ENCODE measurements around the gene CRIP3.

Gene CRIP3

DNA sequence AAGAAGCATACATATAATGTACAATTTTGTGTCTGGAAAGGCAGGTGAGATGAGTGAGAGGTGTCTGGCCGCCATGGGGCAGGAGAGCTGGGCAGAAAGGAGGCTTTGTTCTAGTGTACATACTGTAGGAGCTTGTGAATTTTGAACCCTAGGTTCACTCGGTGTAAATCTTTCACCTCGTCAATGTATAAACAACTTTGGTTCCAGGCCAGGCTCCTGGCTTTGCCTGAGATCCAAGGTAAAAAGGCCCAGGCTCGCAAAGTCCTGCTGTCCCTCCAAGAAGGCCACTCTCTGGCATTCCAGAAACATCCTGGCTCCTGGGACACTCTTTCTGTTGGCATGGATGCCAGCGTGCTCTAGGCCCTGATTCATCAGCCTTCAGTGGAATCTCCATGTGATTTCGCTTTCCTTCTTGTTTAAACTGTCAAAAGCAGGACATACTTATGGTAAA is 17.7 kb downstream of the CRIP3 start:
- no peak overlapping the region for H3K4me3 ChIP-seq (ENCODE audit: insufficient read depth, low read depth, low read length)
- H3K9me3 ChIP-seq (ENCODE audit: control insufficient read depth, low read length) = no peaks in the 10 kb centered on the region
- no peak overlapping the region for H3K27ac ChIP-seq (ENCODE audit: insufficient read depth, low read depth, low read length, poor library complexity, severe bottlenecking)
- H3K4me1 ChIP-seq (ENCODE audit: control insufficient read depth, insufficient read depth, low read length) = no peaks in the 10 kb centered on the region
- H3K27me3 ChIP-seq (ENCODE audit: control insufficient read depth, insufficient read depth, low read length, poor library complexity, severe bottlenecking) = no peaks in the 10 kb centered on the region
- WGBS, 2 experiments = 91 to 94% methylated on average over 6 of the region's 6 CpGs
- H3K36me3 ChIP-seq (ENCODE audit: control insufficient read depth, insufficient read depth, low read length) = no peaks in the 10 kb centered on the region

GRCh38 chr6:43290339-43290904 is 18.2 kb downstream of the CRIP3 start:
- 93 to 97% methylated on average over 3 of the region's 3 CpGs for WGBS, 2 experiments
- H3K27me3 ChIP-seq (ENCODE audit: control insufficient read depth, insufficient read depth, low read length, poor library complexity, severe bottlenecking) = no peaks in the 10 kb centered on the region
- H3K36me3 ChIP-seq (ENCODE audit: control insufficient read depth, insufficient read depth, low read length) = no peaks in the 10 kb centered on the region
- no peak overlapping the region for H3K4me3 ChIP-seq (ENCODE audit: insufficient read depth, low read depth, low read length)
- H3K9me3 ChIP-seq (ENCODE audit: control insufficient read depth, low read length) = no peaks in the 10 kb centered on the region
- no peaks in the 10 kb centered on the region for H3K4me1 ChIP-seq (ENCODE audit: control insufficient read depth, insufficient read depth, low read length)
- no peak overlapping the region for H3K27ac ChIP-seq (ENCODE audit: insufficient read depth, low read depth, low read length, poor library complexity, severe bottlenecking)

DNA sequence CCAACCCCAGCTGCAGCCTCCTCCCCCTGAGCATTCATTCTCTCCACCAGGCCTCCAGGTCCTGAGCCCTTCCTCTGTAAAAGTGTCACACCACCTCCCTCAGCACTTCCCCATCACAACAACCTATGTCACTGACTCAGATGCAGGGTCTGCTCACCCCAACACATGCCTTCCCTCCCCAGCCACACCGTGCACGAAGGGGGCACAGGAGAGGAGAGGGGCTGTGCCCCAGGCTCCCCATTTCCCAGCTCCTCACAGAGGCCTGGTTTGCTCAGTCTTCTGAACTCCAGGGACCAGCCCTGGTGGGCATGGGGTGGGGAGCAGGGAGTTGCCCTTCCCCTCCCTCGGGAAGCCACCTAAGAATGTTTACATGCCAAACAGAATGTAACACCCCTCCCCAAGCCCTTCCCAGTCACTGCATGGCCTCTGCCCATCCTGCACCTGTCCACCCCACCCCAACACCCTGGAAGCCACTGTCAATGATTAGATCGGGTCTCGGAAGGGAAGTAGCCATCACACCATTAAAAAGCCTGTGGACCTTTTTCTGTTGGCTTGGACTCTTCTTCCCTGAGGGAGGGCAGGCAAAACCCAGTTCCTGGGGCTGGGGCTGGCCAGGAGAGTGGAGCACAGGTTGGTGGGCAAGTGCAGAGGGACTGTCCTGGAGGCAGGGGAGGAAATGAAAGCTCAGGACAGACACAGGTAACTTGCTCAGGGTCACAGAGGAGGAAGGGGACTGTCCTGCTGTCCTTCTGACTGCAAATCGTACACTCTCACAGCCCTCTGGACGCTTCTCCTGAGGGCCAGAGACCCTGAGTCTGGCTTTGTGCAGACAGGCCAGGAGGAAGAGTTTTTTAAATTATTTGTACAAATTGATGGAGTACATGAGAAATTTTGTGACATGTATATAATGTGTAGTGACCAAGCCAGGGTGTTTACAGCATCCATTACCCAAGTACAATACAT is 20.6 kb downstream of the CRIP3 start:
- H3K4me1 ChIP-seq (ENCODE audit: control insufficient read depth, insufficient read depth, low read length) = no peaks in the 10 kb centered on the region
- 80 to 81% methylated on average over 7 of the region's 7 CpGs for WGBS, 2 experiments
- no peak overlapping the region for H3K4me3 ChIP-seq (ENCODE audit: insufficient read depth, low read depth, low read length)
- H3K27ac ChIP-seq (ENCODE audit: insufficient read depth, low read depth, low read length, poor library complexity, severe bottlenecking) = no peak overlapping the region
- H3K27me3 ChIP-seq (ENCODE audit: control insufficient read depth, insufficient read depth, low read length, poor library complexity, severe bottlenecking) = no peaks in the 10 kb centered on the region
- no peaks in the 10 kb centered on the region for H3K36me3 ChIP-seq (ENCODE audit: control insufficient read depth, insufficient read depth, low read length)
- no peaks in the 10 kb centered on the region for H3K9me3 ChIP-seq (ENCODE audit: control insufficient read depth, low read length)

DNA sequence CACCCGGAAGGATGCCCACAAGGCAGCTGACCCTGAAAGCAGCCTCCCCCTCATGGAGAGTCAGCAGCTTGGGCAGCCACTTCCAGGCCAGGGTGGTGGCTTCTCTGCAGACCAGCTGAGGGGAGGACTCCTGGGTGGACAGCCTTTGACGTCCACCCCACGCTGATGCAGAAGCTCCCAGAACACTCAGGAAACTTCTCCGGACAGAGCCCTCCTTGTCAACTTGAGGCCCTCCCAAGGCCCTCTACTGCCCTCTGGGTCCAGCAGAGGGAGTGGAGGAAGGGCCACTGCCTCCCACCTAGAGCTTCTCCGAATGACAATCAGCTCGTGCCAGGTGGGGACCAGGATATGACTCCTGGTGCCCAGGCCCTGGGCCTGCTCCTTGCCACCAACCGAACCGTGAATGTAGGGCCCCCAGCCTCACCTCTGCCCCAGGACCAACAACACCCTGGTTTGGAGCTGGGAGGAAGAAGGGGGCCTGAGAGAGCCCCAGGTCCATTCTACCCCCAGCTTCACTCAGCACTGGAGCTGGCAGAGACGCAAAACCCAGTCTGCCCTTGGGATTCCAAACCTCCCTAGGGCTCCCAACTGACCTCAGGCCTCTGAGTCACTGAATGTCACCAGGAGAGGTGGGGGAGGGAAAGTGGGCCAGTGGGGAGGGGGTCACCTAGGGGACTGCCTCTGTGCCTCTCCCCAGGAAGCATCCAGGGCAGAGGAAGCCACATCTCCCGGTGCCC is 21.5 kb downstream of the CRIP3 start:
- 70 to 73% methylated on average over 10 of the region's 10 CpGs for WGBS, 2 experiments
- Histone ChIP-seq H3K4me1 (ENCODE audit: control insufficient read depth, insufficient read depth, low read length) (no peaks in the 10 kb centered on the region), H3K4me3 (ENCODE audit: insufficient read depth, low read depth, low read length) (no peak overlapping the region)

DNA sequence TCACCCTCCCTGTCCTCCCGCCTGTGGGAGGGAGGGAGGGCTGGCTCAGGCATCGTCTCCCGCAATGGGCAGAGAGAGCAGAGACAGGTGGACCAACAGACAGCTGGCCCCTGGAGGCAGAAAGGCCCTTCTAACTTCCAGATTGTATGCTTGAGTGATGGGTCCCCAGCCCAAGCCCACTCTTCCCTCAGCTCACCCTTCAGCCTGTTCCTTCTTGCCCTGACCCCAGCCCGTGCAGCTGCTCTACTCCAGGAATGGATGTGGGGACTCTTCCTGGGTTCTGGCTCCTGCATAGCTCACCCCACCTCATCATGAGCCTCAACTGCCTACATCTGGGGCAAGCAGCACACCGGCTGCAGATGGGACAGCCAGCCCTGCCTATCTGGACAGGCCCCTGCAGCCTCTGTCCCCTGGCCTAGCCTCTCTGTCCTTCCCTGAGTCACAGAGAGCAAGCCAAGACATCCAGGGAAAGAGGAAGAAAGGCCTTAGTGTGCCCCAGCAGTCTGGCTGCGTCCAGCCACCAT is 22.1 kb downstream of the CRIP3 start:
- no peak overlapping the region for H3K4me3 ChIP-seq (ENCODE audit: insufficient read depth, low read depth, low read length)
- no peaks in the 10 kb centered on the region for H3K27me3 ChIP-seq (ENCODE audit: control insufficient read depth, insufficient read depth, low read length, poor library complexity, severe bottlenecking)
- H3K36me3 ChIP-seq (ENCODE audit: control insufficient read depth, insufficient read depth, low read length) = no peaks in the 10 kb centered on the region
- no peaks in the 10 kb centered on the region for H3K9me3 ChIP-seq (ENCODE audit: control insufficient read depth, low read length)
- no peaks in the 10 kb centered on the region for H3K4me1 ChIP-seq (ENCODE audit: control insufficient read depth, insufficient read depth, low read length)
- H3K27ac ChIP-seq (ENCODE audit: insufficient read depth, low read depth, low read length, poor library complexity, severe bottlenecking) = no peak overlapping the region
- WGBS, 2 experiments = 93 to 95% methylated on average over 6 of the region's 6 CpGs

More for the DNA sequence above, 21.5 kb downstream of the CRIP3 start:
- no peaks in the 10 kb centered on the region for H3K27me3 ChIP-seq (ENCODE audit: control insufficient read depth, insufficient read depth, low read length, poor library complexity, severe bottlenecking)
- no peaks in the 10 kb centered on the region for H3K9me3 ChIP-seq (ENCODE audit: control insufficient read depth, low read length)
- no peak overlapping the region for H3K27ac ChIP-seq (ENCODE audit: insufficient read depth, low read depth, low read length, poor library complexity, severe bottlenecking)
- H3K36me3 ChIP-seq (ENCODE audit: control insufficient read depth, insufficient read depth, low read length) = no peaks in the 10 kb centered on the region

DNA sequence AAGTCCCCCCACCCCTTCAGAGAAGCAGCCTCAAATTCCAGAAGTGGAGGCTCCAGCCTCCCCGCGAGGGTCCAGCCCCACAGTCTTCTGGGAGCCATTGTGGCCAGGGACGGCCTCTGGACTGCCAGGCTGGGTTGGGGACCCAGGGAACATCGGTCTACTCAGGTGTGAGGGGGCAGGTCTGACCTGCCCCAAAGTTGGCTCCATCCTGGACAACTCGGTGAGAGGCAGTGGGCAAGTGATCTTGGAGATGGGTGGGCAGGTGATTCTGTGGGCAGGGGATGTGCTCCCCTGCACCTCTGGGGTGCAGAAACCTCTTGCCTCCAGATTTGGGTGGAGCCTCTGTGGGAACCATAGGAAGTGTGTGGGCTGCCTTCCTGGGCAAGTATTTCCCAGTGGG is 22.8 kb downstream of the CRIP3 start:
- Histone ChIP-seq H3K4me1 (ENCODE audit: control insufficient read depth, insufficient read depth, low read length) (no peaks in the 10 kb centered on the region), H3K27ac (ENCODE audit: insufficient read depth, low read depth, low read length, poor library complexity, severe bottlenecking) (no peak overlapping the region), H3K4me3 (ENCODE audit: insufficient read depth, low read depth, low read length) (no peak overlapping the region), H3K27me3 (ENCODE audit: control insufficient read depth, insufficient read depth, low read length, poor library complexity, severe bottlenecking) (no peaks in the 10 kb centered on the region), H3K36me3 (ENCODE audit: control insufficient read depth, insufficient read depth, low read length) (no peaks in the 10 kb centered on the region), H3K9me3 (ENCODE audit: control insufficient read depth, low read length) (no peaks in the 10 kb centered on the region)
- 97% methylated on average over 5 of the region's 5 CpGs for whole genome bisulfite sequencing, 2 experiments

DNA sequence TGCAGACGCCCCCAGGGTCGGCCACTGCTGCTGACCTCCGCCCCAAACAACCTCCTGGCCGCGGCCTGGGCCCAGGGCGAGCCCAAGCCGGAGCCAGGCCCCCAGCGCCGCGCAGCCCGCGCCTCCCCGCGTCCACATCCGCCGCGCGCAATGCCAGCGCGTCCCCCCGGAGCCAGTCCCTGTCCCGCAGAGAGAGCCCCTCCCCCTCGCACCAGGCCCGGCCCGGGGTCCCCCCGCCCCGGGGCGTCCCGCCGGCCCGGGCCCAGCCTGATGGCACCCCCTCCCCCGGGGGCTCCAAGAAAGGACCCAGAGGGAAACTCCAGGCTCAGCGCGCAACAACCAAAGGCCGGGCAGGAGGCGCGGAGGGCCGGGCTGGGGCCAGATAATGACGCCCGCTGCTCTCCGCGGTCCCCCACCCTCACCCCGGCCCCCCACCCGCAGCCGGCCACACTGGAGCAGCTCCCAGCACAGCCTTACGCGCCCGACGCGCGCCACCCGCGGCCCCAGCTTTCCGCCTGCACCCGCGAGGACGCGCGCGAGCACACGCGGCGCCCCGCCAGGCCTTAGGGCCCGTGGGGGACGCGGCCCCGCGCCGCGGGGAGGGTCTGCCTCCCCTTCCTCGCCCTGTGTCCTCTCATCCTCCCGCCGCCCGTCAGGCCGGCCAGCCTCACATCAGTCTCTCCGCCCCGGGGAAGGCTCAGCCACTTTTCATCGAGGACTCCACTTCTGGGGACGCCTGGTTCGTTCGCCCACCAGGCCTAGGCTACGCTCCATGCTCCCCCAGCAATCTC is 23.4 kb downstream of the CRIP3 start:
- Histone ChIP-seq H3K27me3 (ENCODE audit: control insufficient read depth, insufficient read depth, low read length, poor library complexity, severe bottlenecking) (no peaks in the 10 kb centered on the region), H3K36me3 (ENCODE audit: control insufficient read depth, insufficient read depth, low read length) (no peaks in the 10 kb centered on the region), H3K27ac (ENCODE audit: insufficient read depth, low read depth, low read length, poor library complexity, severe bottlenecking) (no peak overlapping the region), H3K9me3 (ENCODE audit: control insufficient read depth, low read length) (no peaks in the 10 kb centered on the region), H3K4me3 (ENCODE audit: insufficient read depth, low read depth, low read length) (no peak overlapping the region), H3K4me1 (ENCODE audit: control insufficient read depth, insufficient read depth, low read length) (no peaks in the 10 kb centered on the region)
- 81 to 85% methylated on average over 83 of the region's 83 CpGs for WGBS, 2 experiments

- 92% methylated on average over 27 of the region's 27 CpGs for WGBS, 2 experiments
- Histone ChIP-seq H3K4me3 (ENCODE audit: insufficient read depth, low read depth, low read length) (no peak overlapping the region), H3K9me3 (ENCODE audit: control insufficient read depth, low read length) (no peaks in the 10 kb centered on the region), H3K27ac (ENCODE audit: insufficient read depth, low read depth, low read length, poor library complexity, severe bottlenecking) (no peak overlapping the region), H3K27me3 (ENCODE audit: control insufficient read depth, insufficient read depth, low read length, poor library complexity, severe bottlenecking) (no peaks in the 10 kb centered on the region), H3K4me1 (ENCODE audit: control insufficient read depth, insufficient read depth, low read length) (peaks cover 1% of the 10 kb centered on the region), H3K36me3 (ENCODE audit: control insufficient read depth, insufficient read depth, low read length) (no peaks in the 10 kb centered on the region)
Observed at GRCh38 chr6:43283905-43284304, 24.7 kb downstream of the CRIP3 start.

DNA sequence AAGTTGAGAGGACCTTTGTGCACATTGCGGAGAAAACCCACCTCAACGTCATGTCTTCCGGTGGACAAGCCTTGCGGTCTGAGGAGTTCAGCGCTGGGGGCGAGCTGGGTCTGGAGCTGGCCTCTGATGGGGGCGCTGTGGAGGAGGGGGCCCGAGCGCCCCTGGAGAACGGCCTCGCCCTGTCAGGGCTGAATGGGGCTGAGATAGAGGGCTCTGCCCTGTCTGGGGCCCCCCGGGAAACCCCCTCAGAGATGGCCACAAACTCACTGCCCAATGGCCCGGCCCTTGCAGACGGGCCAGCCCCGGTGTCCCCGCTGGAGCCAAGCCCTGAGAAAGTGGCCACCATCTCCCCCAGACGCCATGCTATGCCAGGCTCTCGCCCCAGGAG is 25.1 kb downstream of the CRIP3 start:
- 92 to 93% methylated on average over 18 of the region's 18 CpGs for WGBS, 2 experiments

More for the DNA sequence above, 25.1 kb downstream of the CRIP3 start:
- H3K4me1 ChIP-seq (ENCODE audit: control insufficient read depth, insufficient read depth, low read length) = peaks cover 5% of the 10 kb centered on the region
- no peaks in the 10 kb centered on the region for H3K27me3 ChIP-seq (ENCODE audit: control insufficient read depth, insufficient read depth, low read length, poor library complexity, severe bottlenecking)
- no peak overlapping the region for H3K4me3 ChIP-seq (ENCODE audit: insufficient read depth, low read depth, low read length)
- no peaks in the 10 kb centered on the region for H3K36me3 ChIP-seq (ENCODE audit: control insufficient read depth, insufficient read depth, low read length)
- no peaks in the 10 kb centered on the region for H3K9me3 ChIP-seq (ENCODE audit: control insufficient read depth, low read length)
- H3K27ac ChIP-seq (ENCODE audit: insufficient read depth, low read depth, low read length, poor library complexity, severe bottlenecking) = no peak overlapping the region
